Lung microvascular endothelial cell (primary cell): Measurements from ENCODE around the gene NR3C2. TPM values are rescaled to one million over a fixed set of nuclear protein-coding genes. Genes with fewer than 3 reads are reported as not detected.
A peak's percentile ranks its signal among the peaks of the same experiment; 100 is the strongest.

Experiments used
- DNase-seq, 2 donors: peaks; one replicate each; pipeline versions ENCODE4 v3.0.0 to v3.0.0-alpha.2; 2010; ENCODE audit warnings: low read depth in 2 of 2
- total RNA-seq: library from RNA; depleted of rRNA; stranded (reverse); fragments of >200 nt; gene quantifications from 2 replicates; pipeline ENCODE4 v1.2.1, GENCODE V29; 2014

NR3C2 gene
- total RNA-seq, 1 donor from 2014 or later: 4.6 TPM

DNA sequence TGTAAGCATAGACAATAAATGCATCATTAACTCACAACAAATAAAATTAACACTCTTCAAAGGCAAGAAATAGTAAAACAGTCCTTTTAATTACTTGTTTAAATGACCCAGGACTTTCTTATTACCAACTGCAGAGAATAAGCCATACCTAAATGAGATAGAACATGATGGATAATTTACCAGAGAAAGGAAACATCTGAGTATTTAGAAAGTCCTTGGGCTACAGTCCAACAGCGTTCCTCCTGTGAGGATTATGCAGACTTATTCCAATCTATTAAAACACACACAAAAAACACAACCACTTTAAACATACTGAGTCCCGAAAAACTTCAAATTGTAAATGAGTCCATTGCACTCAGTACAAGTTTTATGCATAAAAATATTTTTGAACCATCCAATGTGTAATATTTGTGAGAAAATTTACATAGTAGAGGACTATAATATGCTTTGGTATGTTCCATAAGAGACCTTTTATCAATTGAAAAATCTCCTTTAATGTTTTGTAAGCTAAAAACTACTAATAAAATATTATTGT lies 129.2 kb downstream of the NR3C2 start:
- DNase-seq: peak in 1 of 2 donors; percentile 39

GRCh38 chr4:148311526-148311925 lies 130.7 kb downstream of the NR3C2 start:
- no peak for DNase-seq

DNA sequence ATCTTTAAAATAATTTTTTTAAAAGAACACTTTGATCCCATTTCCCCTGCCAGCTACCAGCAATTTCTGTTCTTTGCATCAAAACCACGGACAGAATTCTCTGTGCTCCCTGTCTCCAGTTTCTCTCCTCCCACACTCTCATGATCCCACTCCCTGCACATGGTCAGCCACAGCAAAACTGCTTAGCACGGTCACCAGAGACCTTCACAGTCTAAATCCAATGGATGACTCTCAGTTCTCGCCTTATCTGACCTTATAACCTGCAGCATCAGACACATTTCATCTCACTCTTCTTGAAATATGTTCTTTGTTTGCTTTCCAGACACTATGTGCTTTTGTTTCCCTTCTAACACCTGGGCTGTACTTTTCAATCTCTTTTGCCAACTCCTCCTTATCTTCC lies 131.5 kb downstream of the NR3C2 start:
- no peak for DNase-seq

- DNase-seq: no peak
These were observed 136.5 kb downstream of the NR3C2 start for GRCh38 chr4:148305751-148306150.

DNA sequence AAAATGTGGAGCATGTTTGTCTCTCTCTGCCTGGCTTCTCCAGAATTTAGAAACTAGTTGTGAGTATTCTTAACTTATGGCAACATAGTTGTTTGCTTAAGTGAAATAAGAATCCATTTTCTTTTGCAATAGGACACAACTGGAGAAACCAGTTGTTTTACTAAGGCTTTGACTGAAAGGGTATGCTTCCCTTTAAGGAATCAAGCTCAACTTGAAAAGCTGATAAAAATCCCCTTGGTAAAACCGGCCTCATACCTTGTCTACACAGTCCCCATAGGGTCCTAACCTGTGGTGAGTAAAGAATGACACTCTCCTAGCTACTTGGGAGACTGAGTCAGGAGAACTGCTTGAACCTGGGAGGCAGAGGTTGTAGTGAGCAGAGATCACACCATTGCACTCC lies 139.8 kb downstream of the NR3C2 start:
- DNase-seq: no peak

GRCh38 chr4:148300877-148301276 lies 141.3 kb downstream of the NR3C2 start:
- DNase-seq: peak in 1 of 2 donors; percentile 2

- DNase-seq: no peak
These were observed 142.9 kb downstream of the NR3C2 start for GRCh38 chr4:148299337-148299736.

DNA sequence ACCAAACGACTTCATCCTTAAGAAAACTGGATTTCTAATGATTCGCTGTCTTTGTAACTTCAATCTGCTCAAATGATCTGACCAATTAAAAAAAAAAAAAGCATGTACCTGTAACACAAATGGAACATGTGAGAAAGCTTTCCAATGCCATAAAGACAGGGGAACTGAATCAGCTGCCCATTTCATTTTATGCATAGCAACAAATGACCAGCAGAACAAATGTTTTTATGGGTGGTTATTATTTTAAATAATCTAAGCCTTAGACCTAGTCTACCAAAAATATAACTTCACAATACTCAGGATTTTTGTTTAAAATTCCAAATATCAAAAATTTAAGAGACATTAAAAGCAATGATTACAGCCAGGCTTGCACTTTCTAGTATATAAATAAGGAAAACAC lies 145.7 kb downstream of the NR3C2 start:
- no peak for DNase-seq

- no peak for DNase-seq
These were observed 146.6 kb downstream of the NR3C2 start for GRCh38 chr4:148295642-148296041.

GRCh38 chr4:148293571-148293970 lies 148.6 kb downstream of the NR3C2 start:
- DNase-seq: no peak

DNA sequence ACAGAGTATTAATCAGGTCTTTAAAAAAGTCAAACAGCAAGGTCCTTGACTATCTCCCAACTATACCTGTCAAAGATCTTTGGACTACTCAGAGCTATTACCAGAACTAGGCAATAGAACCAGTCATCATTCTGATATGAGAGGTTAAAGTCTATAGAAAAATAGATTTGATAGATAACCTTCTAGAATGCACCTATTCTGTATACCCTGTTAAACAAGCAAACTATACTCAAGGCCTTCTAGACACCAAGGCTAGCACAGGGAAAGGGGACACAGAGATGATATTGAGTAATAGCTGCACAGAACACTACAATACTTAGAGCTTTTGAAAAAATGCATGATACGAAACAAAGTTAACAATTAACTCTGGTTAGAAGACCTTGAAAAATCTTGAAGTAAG lies 149.5 kb downstream of the NR3C2 start:
- no peak for DNase-seq

DNA sequence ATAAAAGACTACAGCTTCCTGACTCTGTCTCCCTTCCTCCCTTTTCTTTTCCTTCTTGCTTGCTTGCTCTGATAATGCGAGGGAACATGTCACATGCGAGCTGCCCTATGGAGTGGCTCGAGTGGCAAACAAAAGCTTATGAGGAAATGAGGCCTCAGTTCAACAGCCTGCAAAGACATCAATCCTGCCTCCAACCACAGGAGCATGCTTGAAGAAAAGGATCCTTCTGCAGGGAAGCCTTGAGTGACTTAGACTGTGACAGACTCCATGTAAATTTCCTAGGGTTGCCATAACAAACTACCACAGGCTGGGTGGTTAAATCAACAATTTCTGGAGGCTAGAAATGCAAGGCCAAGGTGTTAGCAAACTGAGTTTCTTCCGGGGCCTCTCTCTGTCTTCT lies 152.5 kb downstream of the NR3C2 start:
- DNase-seq: peak in 1 of 2 donors; percentile 33

DNA sequence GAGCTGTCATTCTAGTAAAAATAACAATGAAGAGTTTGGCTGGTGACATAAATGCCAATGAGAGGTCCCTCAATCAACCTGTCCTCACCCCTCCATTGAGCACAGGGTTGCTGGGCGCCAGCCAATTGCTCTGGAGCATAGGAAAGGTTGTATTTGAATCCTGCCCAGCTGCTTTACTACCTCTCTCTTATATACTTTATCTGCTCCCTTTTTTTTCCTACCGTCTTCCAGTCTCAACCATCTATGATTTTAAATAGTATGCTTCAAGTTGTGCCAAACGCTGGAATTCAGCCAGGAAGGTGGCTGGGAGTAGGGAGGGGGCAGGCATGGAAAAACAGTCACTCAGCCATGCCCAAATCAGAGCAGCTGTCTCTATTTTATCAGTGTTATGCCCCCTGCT lies 153.8 kb downstream of the NR3C2 start:
- DNase-seq: peak in 1 of 2 donors; percentile 22

- DNase-seq: no peak
These were observed 155.1 kb downstream of the NR3C2 start for GRCh38 chr4:148287111-148287510.

GRCh38 chr4:148286012-148286411 lies 156.2 kb downstream of the NR3C2 start:
- no peak for DNase-seq

GRCh38 chr4:148283665-148284064 lies 158.5 kb downstream of the NR3C2 start:
- no peak for DNase-seq

DNA sequence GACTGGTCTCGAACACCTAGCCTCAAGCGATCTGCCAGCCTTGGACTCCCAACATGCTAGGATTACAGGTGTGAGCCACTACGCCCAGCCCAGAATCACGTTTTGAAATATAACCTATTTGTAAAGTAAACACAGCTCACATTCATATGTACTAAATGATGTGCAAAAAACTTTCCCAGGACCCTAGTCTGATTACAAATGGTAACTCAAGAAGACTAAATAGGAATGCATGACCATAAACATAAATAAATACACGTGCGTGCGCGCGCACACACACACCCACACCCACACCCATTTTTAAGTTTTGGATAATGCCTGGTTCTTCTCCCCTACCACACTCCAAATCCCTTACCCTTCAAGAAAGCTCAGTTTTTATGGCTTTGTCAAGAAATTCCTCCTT lies 163.9 kb downstream of the NR3C2 start:
- no peak for DNase-seq

GRCh38 chr4:148275266-148275665 lies 166.9 kb downstream of the NR3C2 start:
- no peak for DNase-seq

DNA sequence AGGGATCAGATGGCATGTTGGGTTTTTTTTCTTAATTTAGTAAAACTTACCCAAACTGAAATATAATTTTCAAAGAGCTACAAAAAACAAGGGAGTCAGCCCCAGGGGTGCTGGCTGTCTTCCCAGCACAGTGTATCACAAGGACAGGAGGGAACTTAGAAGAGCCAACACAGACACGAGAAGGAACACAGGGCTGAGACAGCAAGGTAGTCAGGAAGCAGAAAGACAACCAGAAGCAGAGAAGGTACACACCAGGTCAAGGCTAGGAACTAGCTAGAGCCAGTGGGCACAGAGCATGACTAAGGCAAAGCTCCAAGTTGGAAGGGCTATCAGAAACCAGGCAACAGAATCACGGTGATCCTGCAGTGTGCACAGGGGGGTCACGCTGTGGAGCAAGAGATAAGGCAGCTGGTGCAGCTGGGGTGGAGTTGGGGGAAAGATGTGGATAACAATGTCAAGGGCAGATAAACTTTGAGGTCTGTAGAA lies 168.7 kb downstream of the NR3C2 start:
- DNase-seq: peak; percentile 4 to 53

GRCh38 chr4:148271166-148271565 lies 171.0 kb downstream of the NR3C2 start:
- peak in 1 of 2 donors; percentile 55 for DNase-seq

GRCh38 chr4:148270630-148271029 lies 171.6 kb downstream of the NR3C2 start:
- peak; percentile 38 to 61 for DNase-seq

- no peak for DNase-seq
These were observed 173.4 kb downstream of the NR3C2 start for GRCh38 chr4:148268835-148269234.

- no peak for DNase-seq
These were observed 175.3 kb downstream of the NR3C2 start for GRCh38 chr4:148266921-148267320.

DNA sequence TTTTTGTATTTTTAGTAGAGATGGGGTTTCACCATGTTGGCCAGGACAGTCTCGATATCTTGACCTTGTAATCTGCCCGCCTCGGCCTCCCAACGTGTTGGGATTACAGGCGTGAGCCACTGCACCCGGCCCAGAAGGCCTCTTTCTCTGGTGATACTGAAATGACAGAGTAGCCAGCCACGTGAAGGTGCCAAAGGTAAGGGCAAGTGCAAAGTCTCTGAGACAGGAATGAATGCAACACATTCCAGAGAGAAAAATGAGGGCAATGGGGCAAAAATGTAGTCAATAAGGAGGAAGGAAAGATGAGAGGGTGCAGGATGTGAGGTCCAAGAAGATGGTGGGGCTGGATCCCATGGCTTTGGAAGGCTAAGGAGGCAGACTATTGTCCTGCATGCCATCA lies 176.0 kb downstream of the NR3C2 start:
- no peak for DNase-seq
